Lower leg skin (tissue), 3 donors: Measurements from ENCODE around the gene RAF1.

Experiments
- POLR2A ChIP-seq, 2 donors: fragments of 450-650 bp; IDR thresholded peaks; one replicate each; pipeline ENCODE4 v1.6.1; 2016 to 2017; ENCODE audit warnings: antibody characterized with exemption in 2 of 2, mild to moderate bottlenecking in 1 of 2, moderate library complexity in 1 of 2
- TF ChIP-seq, protein P1 (sequence below), 3 donors: fragments of 450-650 bp; IDR thresholded peaks; one replicate each; pipeline ENCODE4 v1.5.1; 2016; ENCODE audit warnings: antibody characterized with exemption in 3 of 3, mild to moderate bottlenecking in 3 of 3, moderate library complexity in 2 of 3

GRCh38 chr3:12612514-12613226 lies 51.2 kb downstream of the RAF1 start:
- TF ChIP-seq, protein P1, sequence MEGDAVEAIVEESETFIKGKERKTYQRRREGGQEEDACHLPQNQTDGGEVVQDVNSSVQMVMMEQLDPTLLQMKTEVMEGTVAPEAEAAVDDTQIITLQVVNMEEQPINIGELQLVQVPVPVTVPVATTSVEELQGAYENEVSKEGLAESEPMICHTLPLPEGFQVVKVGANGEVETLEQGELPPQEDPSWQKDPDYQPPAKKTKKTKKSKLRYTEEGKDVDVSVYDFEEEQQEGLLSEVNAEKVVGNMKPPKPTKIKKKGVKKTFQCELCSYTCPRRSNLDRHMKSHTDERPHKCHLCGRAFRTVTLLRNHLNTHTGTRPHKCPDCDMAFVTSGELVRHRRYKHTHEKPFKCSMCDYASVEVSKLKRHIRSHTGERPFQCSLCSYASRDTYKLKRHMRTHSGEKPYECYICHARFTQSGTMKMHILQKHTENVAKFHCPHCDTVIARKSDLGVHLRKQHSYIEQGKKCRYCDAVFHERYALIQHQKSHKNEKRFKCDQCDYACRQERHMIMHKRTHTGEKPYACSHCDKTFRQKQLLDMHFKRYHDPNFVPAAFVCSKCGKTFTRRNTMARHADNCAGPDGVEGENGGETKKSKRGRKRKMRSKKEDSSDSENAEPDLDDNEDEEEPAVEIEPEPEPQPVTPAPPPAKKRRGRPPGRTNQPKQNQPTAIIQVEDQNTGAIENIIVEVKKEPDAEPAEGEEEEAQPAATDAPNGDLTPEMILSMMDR (IDR thresholded peaks at IDR 0.05): no peak
- TF ChIP-seq POLR2A (IDR thresholded peaks at IDR 0.05): no peak
